ENCODE results near the gene TMPRSS9.
"Not testable (repeated sequence)": the region's sequence is repeated elsewhere in the genome, so short reads cannot be mapped to it uniquely, and the experiment has no call there.

Gene TMPRSS9

DNA sequence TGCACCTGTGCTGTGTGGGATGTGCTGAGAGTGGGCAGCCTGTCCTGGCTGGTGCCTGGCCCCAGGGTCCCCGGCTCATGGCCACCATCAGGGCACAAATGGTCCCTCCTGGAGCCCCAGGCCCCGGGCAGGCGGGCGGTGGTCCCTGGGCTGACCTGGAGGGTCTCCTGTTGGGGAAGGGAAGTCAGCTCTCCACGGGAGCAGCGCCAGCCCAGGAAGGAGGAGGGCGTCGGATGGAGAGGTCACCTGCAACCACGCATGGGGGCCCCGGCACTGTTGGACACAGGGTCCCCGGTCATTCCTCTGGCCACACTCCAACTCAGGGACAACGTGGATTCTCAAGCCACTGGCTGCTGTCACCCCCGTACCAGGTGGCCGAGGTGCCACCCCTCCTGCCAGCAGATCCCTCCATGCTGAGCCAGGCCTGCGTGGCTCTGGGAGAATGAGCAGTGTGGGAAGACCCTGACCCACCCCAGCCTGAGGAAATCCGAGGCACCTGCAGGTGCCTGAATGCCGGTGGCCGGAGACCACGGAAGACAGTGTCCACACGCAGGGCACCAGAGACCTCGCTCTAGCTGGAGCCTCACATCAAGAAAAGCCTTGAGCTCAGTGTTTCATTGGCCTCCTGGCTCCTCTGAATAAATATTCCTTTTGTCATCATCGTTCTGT lies 83.2 kb downstream of the TMPRSS9 start:
- DNase-seq: no peak

DNA sequence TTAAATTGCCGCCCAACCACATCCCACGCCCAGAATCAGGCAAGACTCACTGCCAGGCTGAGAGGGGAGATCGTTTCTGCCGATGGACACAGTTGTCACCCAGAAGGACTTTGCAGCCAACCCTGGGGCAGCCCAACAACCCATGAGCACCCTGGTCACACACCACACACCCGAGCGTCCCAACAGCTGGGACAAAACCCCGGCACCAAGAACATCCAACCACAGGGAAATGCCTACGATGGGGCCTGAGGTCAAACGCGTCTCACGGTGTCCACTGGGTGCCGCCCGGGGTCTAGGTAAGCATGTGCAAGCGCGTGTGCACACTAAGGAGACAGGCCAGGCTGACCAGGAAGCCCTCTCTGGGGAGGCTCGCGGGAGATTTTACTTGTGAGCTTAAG lies 83.7 kb downstream of the TMPRSS9 start:
- DNase-seq: no peak

DNA sequence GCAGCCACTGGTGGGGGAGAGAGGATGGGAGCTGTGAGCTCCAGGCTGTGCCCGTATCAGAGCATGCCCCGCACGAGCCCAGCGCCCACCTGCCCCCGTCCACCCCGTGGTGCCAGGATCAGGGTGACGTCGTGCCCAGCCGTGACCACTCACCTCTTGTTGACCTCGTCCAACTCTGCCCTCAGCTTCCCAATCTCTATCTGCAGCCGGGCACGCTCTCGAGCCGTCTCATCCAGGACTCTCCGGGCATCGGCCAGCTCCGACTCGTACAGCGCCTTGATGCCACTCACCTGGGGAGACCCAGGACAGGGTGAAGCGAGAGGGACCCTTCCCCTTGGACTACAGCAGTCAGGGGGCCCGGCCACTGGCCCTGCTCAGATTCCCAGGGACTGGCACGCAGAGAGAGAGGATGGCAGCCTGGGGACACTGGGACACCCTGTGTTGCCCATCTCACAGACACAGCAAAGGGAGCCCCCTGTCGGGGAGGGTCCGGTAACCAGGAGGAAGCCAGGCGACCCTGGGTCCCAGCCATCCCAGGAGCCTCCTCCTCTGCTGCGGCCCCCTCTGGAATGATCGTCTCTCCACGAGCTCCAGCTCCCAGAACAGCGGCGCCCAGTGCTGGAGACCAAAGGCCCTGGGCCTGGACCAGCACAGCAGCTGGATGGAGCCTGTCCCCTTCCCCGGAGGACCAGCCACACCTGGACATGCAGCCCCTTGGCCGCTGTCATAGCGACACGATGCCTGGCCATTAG lies 84.4 kb downstream of the TMPRSS9 start:
- DNase-seq: no peak

DNA sequence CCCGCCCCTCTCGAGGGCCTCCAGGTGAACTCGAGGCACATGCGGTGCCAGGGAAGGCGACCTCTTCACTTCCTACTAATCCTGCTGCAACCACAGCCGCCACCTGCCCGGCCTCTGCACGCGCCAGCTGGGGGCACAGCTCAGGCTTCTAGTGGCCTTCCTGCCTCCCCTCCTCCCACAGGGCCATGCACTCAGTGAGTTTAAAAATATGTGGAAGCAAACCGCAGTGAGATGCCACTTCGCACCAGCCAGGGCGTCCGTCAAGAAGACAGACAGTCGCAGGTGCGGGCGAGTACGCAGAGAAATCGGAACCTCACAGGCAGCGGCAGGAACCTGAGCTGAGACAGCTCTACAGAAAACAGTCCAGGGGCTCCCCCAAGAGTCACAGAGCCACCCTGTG lies 86.3 kb downstream of the TMPRSS9 start:
- DNase-seq: no peak

DNA sequence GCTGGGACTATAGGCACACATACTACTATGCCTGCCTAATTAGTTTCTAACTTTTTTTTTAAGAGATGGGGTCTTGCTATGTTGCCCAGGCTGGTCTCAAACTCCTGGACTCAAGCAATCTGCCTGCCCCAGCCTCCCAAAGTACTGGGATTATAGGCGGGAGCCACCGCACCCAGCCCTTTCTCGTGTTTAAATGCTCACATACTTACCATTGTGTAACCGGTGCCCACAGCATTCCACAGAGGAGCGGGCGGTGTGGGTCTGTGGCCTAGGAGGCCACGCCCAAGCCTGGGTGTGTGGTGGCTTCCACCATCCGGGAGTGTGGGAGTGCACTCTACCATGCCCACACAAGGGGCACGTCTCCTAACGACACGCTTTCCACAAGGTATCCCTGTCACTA lies 89.0 kb downstream of the TMPRSS9 start:
- DNase-seq: no peak

DNA sequence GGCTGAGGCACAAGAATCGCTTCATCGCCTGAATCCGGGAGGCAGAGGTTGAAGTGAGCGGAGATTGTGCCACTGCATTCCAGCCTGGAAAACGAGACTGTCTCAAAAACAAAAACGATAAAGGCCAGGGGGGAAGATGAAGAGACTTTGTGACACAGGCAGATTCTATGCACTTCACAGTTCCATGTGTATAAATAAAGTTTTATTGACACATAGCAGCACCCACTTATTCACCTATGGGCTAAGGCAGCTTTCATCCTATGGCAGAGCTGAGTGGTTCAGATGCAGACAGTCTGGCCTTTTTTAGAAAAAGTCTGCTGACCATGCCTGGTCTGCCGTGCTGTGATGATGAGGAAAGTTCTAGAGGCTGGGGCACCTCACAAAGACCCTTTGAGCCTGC lies 91.1 kb downstream of the TMPRSS9 start:
- DNase-seq: no peak

DNA sequence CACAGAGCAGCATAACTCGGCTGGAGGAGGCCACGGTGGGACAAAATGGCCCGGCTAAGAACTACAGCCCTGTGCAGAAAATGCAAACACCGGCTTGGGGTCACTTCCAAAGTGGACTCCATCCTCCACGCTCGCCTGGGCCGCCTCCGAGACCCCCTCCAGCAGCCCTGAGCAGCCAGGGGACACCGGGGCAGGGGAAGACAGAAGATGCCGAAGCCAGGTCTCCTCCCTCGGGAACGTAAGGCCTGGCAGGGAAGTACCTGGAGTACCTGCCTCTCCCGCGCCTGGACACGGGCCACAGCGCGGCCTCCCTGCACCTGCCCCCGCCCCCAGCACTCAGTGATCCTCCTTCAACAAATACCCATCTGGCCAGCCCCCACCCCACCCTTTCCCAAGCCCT lies 91.7 kb downstream of the TMPRSS9 start:
- DNase-seq: no peak

DNA sequence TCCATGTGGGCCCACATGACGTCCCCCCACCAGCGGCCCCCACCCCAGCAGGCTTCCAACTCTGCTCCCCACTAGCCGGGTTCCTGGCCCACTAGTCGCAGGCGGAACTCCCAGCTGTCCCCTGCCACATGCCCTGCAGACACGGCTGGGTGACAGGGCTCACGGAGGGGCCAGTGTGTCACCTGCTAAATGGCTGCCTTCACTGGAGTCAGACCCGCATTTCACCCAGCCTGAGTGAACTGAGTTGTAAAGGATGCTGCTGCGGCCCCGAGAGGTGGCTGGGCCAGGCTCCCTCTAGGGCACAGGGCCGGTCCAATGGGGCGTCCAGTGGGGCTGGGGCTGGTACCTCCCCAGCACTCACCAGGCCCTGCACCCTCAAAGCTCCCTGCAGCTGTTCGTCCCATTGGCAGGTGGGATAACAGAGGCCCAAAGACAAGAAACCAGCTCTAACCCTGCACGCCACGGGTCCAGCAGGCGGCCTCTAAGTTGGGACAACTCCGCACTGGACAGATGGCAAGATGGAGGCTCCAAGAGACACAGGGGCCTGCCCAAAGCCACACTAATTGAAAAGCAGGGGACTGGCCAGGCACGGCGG lies 93.5 kb downstream of the TMPRSS9 start:
- DNase-seq: no peak

DNA sequence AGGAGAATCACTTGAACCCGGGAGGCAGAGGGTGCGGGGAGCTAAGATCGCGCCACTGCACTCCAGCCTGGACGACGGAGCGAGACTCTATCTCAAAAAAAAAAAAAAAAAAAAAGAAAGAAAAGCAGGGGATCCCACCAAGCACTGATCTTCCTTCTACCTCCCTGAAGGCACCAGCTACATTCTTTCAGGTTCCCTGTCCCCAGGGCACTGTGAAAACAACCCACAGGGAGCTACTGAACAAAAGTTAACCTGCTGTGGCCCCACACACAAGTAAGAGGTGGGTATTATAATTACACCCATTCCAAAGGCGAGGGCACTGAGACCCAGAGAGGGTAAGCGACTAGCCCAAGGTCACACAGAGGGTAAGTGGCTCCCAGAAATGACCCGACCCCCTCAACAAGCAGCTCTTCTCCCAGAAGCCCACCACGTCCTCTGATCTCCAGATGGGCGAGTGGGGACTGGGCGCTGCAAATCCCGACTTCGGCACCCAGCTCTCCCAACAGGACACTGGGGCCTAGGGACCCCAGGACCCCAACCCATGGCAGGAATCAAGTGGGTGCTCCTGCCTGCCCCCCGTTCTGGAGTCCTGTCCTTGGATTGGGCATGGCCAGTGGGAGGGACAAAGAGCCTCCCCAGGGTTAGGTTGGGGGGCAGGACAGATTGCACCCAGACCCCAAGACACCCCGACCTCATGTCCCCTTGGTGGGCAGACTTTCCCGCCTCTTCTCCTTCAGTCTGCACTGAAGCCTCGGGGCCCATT lies 94.3 kb downstream of the TMPRSS9 start:
- DNase-seq: no peak

DNA sequence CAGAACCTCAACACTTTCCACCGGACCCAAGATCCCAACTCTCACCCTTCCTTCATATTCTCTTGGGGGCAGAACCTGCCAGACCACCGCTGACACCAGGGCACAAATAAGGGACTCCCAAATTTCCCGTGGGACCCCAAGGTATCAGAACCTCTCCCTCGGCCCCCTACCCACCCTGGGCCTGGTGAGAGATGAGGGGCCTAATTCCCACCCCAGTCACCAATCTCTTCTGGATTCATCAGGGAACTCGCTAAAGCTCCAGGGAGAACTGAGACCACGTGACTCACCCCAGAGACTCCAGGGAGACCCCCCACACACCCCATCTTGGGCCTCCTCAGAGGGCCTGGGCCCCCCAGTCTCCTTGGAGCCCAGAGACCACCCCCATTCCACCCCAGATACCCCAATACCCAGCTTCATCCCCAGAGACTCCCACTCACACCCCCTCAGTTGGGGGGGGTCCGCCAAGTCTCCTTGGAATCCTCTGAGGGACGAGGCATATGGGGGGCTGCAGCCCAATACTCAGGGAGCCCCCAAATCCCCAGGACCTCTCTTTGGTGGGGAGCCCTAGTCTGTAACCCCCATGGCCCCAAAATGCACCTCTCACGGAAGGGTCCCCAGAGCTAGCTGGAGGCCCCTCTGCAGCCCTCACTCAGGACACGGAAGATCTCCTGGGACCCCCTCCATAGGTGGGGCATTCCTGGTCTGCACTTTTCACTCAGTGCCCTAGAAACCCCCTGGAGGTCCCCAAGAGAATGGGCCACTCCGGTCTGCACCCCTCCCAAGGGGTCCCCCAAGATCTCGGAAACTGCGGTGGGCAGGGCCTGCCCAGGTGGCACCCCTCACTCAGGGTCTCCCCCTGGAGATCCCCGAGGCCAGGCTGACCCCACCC lies 95.1 kb downstream of the TMPRSS9 start:
- no peak for DNase-seq

DNA sequence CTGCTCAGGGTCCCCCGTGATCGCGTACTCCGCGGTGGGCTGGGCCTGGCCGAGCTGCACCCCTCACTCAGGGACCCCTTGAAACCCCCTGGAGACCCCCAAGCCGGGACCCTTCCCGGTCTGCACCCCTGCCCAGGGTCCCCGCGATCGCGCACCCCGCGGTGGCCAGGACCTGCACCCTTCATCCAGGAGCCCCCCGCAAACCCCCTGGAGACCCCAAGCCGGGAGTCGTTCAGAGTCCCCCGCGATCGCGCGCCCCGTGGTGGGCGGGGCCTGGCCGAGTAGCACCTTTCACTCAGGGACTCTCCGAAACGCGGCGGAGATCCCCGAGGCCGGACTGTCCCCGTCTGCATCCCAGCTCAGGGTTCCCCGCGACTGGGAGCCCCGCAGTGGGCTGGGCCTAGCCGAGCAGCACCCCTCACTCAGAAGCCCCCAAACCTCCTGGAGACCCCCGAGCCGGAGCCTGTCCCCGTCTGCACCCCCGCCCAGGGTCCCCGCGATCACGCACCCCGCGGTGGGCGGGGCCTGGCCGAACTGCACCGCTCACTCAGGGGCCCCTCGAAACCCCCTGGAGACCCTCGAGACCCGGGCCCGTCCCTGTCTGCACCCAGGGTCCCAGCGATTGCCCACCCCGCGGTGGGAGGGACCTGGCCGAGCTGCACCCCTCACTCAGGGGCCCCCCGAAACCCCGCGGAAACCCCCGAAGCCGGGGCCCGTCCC lies 95.9 kb downstream of the TMPRSS9 start:
- no peak for DNase-seq

DNA sequence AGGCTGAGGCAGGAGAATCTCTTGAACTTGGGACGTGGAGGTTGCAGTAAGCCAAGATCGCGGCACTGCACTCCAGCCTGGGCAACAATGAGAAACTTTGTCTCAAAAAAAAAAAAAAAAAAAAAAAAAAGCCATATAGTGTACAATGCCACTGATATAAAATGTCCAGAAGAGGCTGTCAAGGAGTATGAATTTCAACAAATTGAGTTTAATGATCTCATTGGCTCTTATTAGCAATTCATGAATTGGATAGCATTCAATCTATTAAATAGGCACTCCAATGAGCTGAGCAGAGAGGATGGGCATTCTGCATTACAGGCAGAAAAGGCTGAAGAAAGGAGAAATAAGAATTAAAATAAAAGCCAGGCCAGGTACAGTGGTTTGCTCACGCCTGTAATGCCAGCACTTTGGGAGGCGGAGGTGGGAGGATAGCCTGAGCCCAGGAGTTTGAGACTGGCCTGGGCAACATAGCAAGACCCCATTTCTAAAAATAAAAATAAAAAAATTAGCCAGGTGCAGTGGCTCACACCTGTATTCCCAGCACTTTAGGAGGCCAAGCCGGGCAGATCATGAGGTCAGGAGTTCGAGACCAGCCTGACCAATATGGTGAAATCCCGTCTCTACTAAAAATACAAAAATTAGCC lies 97.5 kb downstream of the TMPRSS9 start:
- DNase-seq: no peak

DNA sequence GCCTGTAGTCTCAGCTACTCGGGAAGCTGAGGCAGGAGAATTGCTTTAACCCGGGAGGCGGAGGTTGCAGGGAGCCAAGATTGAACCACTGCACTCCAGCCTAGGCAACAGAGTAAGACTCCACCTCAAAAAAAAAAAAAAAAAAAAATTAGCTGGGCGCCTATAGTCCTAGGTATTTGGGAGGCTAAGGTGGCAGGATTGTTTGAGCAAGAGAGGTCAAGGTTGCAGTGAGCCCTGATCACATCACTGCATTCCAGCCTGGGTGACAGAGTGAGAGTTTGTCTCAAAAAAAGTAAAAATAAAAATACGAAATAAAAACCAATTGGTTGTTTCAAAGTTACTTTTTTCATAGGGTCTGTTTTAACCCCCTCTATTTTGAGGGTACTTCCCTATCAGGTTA lies 98.0 kb downstream of the TMPRSS9 start:
- DNase-seq: no peak

DNA sequence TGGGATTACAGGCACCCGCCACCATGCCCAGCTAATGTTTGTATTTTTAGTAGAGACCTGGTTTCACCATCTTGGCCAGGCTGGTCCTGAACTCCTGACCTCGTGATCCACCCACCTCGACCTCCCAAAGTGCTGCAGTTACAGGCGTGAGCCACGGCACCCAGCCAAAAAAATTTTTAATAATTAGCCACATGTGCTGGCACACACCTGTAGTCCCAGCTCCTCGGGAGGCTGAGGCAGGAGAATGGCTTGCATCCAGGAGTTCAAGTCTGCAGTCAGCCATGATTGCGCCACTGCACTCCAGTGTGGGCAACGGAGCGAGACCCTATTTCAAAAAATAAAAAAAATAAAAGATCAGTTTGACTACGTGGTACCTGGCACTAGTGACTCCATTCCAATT lies 98.7 kb downstream of the TMPRSS9 start:
- not testable (repeated sequence) for DNase-seq

DNA sequence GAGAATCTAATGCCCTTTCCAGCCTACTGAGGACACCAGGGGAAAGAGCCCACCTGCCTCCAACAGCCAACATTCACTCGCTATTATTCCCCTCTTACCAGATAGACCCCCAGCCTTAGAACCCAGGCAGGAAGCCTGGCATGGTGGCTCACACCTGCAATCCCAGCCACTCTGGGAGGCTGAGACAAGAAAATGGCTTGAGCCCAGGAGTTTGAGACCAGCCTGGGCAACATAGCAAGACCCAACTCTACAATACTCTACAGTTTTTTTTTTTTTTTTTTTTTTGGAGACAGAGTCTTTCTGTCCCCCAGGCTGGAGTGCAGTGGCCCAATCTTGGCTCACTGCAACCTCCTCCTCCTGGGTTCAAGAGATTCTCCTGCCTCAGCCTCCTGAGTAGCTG lies 100.2 kb downstream of the TMPRSS9 start:
- no peak for DNase-seq

DNA sequence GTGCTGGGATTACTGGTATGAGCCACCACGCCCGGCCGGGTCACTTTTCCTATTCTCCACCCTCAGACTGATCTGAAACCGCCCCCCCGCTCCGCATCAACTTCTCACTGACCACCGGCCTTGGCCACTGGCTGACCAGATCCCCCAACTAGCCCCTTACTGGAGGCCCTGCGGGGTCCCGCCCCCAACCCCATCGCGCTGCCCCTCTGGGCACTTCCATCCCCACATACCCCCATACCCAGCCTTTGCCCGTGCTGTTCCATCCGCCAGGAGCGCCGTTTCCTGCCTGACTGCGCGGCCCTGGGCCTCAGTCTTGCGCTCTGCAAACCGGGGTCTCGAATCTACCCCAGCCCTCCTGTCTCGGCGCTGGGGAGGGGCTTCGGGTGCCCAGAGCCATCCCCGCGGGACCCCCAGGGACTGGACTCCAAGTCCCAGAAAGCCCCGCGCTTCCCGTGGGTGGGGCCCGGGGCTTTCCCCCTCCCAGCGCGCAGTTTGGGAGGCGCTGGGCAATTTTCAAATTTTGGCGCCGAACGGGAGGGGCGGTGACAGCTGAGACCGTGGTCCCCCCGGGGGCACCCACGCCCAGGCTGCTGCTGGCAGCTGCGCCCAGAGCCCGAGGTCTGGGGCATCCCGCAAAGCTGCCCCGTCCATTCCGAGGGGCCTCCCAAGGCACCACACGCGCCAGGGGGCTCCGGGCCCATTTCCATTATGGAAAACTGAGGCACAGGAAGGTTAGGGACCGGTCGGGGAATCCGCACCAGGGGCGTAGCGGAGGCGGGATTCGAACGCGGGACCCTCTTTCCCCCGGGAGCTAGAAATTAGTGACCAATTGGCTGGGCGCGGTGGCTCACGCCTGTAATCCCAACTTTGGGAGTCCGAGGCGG lies 101.9 kb downstream of the TMPRSS9 start:
- DNase-seq: no peak

DNA sequence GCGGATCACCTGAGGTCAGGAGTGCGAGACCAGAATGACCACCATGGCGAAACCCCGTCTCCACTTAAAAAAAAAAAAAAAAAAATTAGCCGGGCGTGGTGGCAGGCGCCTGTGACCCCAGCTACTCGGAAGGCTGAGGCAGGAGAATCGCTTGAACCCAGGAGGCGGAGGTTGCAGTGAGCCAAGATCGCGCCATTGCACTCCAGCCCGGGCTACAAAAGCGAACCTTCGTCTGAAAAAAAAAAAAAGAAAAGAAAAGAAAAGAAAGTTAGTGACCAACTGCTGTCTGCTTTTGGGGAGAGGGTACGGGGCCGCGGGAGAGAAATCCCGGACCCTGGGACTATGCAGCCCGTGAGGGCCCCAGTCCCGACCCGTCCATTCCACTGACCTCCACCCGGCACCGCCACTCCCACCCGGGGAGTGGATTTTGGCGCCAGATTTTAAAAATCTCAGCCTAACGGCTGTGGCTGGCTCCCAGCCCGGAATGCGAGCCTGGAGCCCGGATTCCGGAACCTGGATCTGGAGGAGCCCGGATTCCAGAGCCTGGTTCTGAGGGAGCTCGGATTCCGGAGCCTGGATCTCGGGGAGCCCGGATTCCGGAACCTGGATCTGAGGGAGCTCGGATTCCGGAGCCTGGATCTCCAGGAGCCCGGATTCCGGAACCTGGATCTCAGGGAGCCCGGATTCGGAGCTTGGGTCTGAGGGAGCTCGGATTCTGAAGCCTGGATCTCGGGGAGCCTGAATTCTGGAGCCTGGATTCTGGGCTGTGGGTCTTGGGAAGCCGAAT lies 102.8 kb downstream of the TMPRSS9 start:
- DNase-seq: no peak

DNA sequence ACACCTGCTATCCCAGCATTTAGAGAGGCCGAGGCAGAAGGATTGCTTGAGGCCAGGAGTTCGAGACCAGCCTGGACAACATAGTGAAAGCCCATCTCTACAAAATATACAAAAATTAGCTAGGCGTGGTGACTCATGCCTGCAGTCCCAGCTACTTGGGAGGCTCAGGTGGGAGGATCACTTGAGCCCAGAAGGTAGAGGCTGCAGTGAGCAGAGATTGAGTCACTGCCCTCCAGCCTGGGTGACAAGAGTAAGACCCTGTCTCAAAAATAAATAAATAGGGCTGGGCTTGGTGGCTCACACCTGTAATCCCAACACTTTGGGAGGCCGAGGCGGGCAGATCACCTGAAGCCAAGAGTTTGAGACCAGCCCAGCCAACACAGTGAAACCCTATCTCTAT lies 103.6 kb downstream of the TMPRSS9 start:
- DNase-seq: not testable (repeated sequence)

DNA sequence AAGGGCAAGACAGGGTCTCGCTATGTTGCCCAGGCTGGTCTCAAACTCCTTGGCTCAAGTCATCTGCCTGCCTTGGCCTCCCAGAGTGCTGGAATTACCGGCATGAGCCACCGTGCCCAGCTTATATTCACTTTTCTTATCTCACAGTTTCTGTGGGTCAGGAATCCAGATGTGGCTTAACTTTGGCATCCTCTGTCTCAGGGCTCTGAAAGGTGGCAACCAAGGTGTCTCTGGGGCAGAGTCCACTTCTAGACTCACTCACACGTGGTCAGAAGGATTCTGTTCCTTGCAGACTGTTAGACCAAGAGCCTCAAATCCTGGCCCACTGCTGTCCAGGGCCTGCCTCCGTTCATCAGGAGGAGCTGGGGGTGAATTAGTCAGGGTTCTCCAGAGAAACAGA lies 104.3 kb downstream of the TMPRSS9 start:
- DNase-seq: no peak

Measured in cortex of kidney (tissue), 1 donor.